ENCODE results near the gene SPTB. TPM values are rescaled to one million over a fixed set of nuclear protein-coding genes. Genes with fewer than 3 reads are reported as not detected.

Gene SPTB
- total RNA-seq, 1 experiment from 2014 or later = 2.3 TPM

GRCh38 chr14:64760146-64760755 is 119.5 kb downstream of the SPTB start:
- Histone ChIP-seq H3K79me1 (ENCODE audit: insufficient read depth, low read depth, low read length, poor library complexity, severe bottlenecking) (no peaks in the 10 kb centered on the region), H2BK12ac (ENCODE audit: insufficient read length, low read depth, low read length) (no peak overlapping the region), H3K23me2 (ENCODE audit: insufficient read length, low read depth, low read length, poor library complexity, severe bottlenecking) (peaks cover 4% of the 10 kb centered on the region), H2BK15ac (ENCODE audit: low read depth, low read length) (no peak overlapping the region), H4K20me1 (ENCODE audit: control insufficient read depth, insufficient read depth, insufficient read length) (no peaks in the 10 kb centered on the region), H3K9ac (ENCODE audit: extremely low read depth, insufficient read length, low read length) (no peak overlapping the region), H3K4ac (ENCODE audit: low read depth, low read length) (no peak overlapping the region), H4K8ac (replicated peaks; ENCODE audit: insufficient read length, low read depth, low read length) (no peak overlapping the region), H3K4me1 (ENCODE audit: insufficient read depth, low read length) (peaks cover 5% of the 10 kb centered on the region; the same call in 1 of the 2 replicates), H3K4me2 (ENCODE audit: insufficient read depth, insufficient read length, low read length) (no peak overlapping the region), H3K14ac (ENCODE audit: insufficient read depth, low read length) (no peak overlapping the region), H3K23ac (ENCODE audit: insufficient read length, low read depth, low read length) (no peak overlapping the region), H2BK120ac (ENCODE audit: low read depth, low read length, poor library complexity, severe bottlenecking) (no peak overlapping the region), H3K9me3 (ENCODE audit: control insufficient read depth, low read depth, low read length) (no peaks in the 10 kb centered on the region), H3K79me2 (ENCODE audit: insufficient read depth, low read length) (no peaks in the 10 kb centered on the region), H2AFZ (ENCODE audit: low read length) (no peak overlapping the region), H2BK5ac (ENCODE audit: insufficient read length, low read length) (no peak overlapping the region), H4K5ac (ENCODE audit: insufficient read length, low read depth, low read length) (no peak overlapping the region), H3T11ph (ENCODE audit: low read length) (no peak overlapping the region), H4K91ac (ENCODE audit: insufficient read length, low read depth, low read length) (no peak overlapping the region), H3K27me3 (ENCODE audit: insufficient read depth, low read length) (no peaks in the 10 kb centered on the region), H3K56ac (ENCODE audit: insufficient read length, low read depth, low read length) (no peak overlapping the region), H3K27ac (ENCODE audit: insufficient read length, low read depth, low read length) (no peak overlapping the region), H3K18ac (ENCODE audit: insufficient read length, low read depth, low read length) (no peak overlapping the region), H2BK20ac (ENCODE audit: low read depth, low read length, poor library complexity, severe bottlenecking) (no peak overlapping the region), H2AK5ac (ENCODE audit: insufficient read length, low read length) (no peak overlapping the region)
- DNase-seq = peak; percentile 81
- H3K27me3 Mint-ChIP-seq (ENCODE audit: low read depth) = peaks cover 24% of the 10 kb centered on the region
- H3K4me1 Mint-ChIP-seq = peaks cover 50 to 60% of the 10 kb centered on the region in 2 experiments
- peaks cover 0 to 3% of the 10 kb centered on the region in 2 experiments; a peak in 2 of 5 replicates for H3K9me3 Mint-ChIP-seq
- H3K27ac Mint-ChIP-seq = peak overlapping the region in 1 of 3 experiments; percentile 14; a peak in 1 of 7 replicates
- no peaks in the 10 kb centered on the region; a peak in 2 of 7 replicates for H3K36me3 Mint-ChIP-seq (ENCODE audit: insufficient read depth in 1 of 3, low read depth in 3 of 3)
- TF ChIP-seq CTCF (conservative IDR thresholded peaks at IDR 0.05) = peak; percentile 82
- no peak overlapping the region for H3K4me3 Mint-ChIP-seq
- no CpG with 5 or more reads among the region's 8 CpGs for WGBS (ENCODE audit: extremely low coverage, insufficient read length, low lambda C conversion rate)
